COLO668 (cell line): Measurements from ENCODE around the gene RBMS1.
A peak's percentile ranks its signal among the peaks of the same experiment; 100 is the strongest.

Experiments used
- DNase-seq: peaks from one replicate; lab custom pipeline; 2025; ENCODE audit not compliant: unreplicated experiment; lab: John Stamatoyannopoulos, UW

RBMS1 gene

GRCh38 chr2:160363961-160364360 is 129.6 kb downstream of the RBMS1 start:
- no peak for DNase-seq

GRCh38 chr2:160363055-160363454 is 130.6 kb downstream of the RBMS1 start:
- DNase-seq: no peak

GRCh38 chr2:160362541-160362940 is 131.1 kb downstream of the RBMS1 start:
- no peak for DNase-seq

GRCh38 chr2:160362018-160362417 is 131.6 kb downstream of the RBMS1 start:
- no peak for DNase-seq

GRCh38 chr2:160360089-160360757 is 133.4 kb downstream of the RBMS1 start:
- DNase-seq: no peak

GRCh38 chr2:160358046-160358445 is 135.6 kb downstream of the RBMS1 start:
- no peak for DNase-seq

GRCh38 chr2:160356485-160356884 is 137.1 kb downstream of the RBMS1 start:
- DNase-seq: no peak

- DNase-seq: no peak
These were observed 138.5 kb downstream of the RBMS1 start for GRCh38 chr2:160355080-160355479.

- DNase-seq: no peak
These were observed 138.9 kb downstream of the RBMS1 start for GRCh38 chr2:160354677-160355076.

- DNase-seq: no peak
These were observed 139.8 kb downstream of the RBMS1 start for GRCh38 chr2:160353813-160354212.

- DNase-seq: peak; percentile 8
These were observed 140.4 kb downstream of the RBMS1 start for GRCh38 chr2:160353166-160353565.

- peak; percentile 11 for DNase-seq
These were observed 141.1 kb downstream of the RBMS1 start for GRCh38 chr2:160352500-160352899.

GRCh38 chr2:160351956-160352355 is 141.7 kb downstream of the RBMS1 start:
- DNase-seq: no peak

GRCh38 chr2:160349306-160349705 is 144.3 kb downstream of the RBMS1 start:
- no peak for DNase-seq

- no peak for DNase-seq
These were observed 146.2 kb downstream of the RBMS1 start for GRCh38 chr2:160347269-160347863.

GRCh38 chr2:160345071-160345764 is 148.4 kb downstream of the RBMS1 start:
- DNase-seq: no peak

GRCh38 chr2:160343404-160343803 is 150.2 kb downstream of the RBMS1 start:
- no peak for DNase-seq

GRCh38 chr2:160339726-160340125 is 153.9 kb downstream of the RBMS1 start:
- no peak for DNase-seq

- no peak for DNase-seq
These were observed 154.5 kb downstream of the RBMS1 start for GRCh38 chr2:160338901-160339685.

- no peak for DNase-seq
These were observed 155.9 kb downstream of the RBMS1 start for GRCh38 chr2:160337728-160338127.

- DNase-seq: no peak
These were observed 157.0 kb downstream of the RBMS1 start for GRCh38 chr2:160336635-160337034.

GRCh38 chr2:160336105-160336504 is 157.5 kb downstream of the RBMS1 start:
- DNase-seq: no peak
